ENCODE results near the gene CALHM1. TPM values are rescaled to one million over a fixed set of nuclear protein-coding genes. Genes with fewer than 3 reads are reported as not detected.
"Not testable (repeated sequence)": the region's sequence is repeated elsewhere in the genome, so short reads cannot be mapped to it uniquely, and the experiment has no call there.

CALHM1 gene
- total RNA-seq, 1 experiment from 2014 or later = not detected

GRCh38 chr10:103493916-103494877, 35.5 kb upstream of the CALHM1 start:
- H3K4me3 ChIP-seq = no peak overlapping the region
- H3K36me3 ChIP-seq = no peaks in the 10 kb centered on the region
- H3K9me3 ChIP-seq (replicated peaks) = 0 out of 2 replicates have a peak, but pooled peaks cover 3% of the 10 kb centered on the region
- peaks cover 67% of the 10 kb centered on the region for H3K27me3 ChIP-seq (replicated peaks)
- H3K4me1 ChIP-seq (replicated peaks) = peaks cover 22% of the 10 kb centered on the region
- DNase-seq (ENCODE audit: low read depth in 1 of 2, low spot score in 2 of 2) = no peak
- H3K27ac ChIP-seq = no peak overlapping the region

- 0 out of 2 replicates have a peak, but pooled peaks cover 3% of the 10 kb centered on the region for H3K9me3 ChIP-seq (replicated peaks)
- H3K27me3 ChIP-seq (replicated peaks) = peaks cover 60% of the 10 kb centered on the region
- DNase-seq (ENCODE audit: low read depth in 1 of 2, low spot score in 2 of 2) = no peak
- peaks cover 22% of the 10 kb centered on the region for H3K4me1 ChIP-seq (replicated peaks)
- H3K27ac ChIP-seq = no peak within 1 kb of the TSS
- H3K36me3 ChIP-seq = no peaks in the 10 kb centered on the region
- H3K4me3 ChIP-seq = no peak within 1 kb of the TSS
Observed at GRCh38 chr10:103493362-103493915, 34.7 kb upstream of the CALHM1 start, which contains the start of gene NEURL1. TSS of gene NEURL1 (plus strand) at chr10:103493705. CDS start at chr10:103494388, 683 bp downstream.

- H3K4me1 ChIP-seq (replicated peaks) = peaks cover 22% of the 10 kb centered on the region
- no peaks in the 10 kb centered on the region for H3K36me3 ChIP-seq
- no peak for DNase-seq (ENCODE audit: low read depth in 1 of 2, low spot score in 2 of 2)
- peaks cover 56% of the 10 kb centered on the region for H3K27me3 ChIP-seq (replicated peaks)
- no peak overlapping the region for H3K4me3 ChIP-seq
- H3K9me3 ChIP-seq (replicated peaks) = 0 out of 2 replicates have a peak, but pooled peaks cover 3% of the 10 kb centered on the region
- no peak overlapping the region for H3K27ac ChIP-seq
Observed at GRCh38 chr10:103492655-103493261, 34.1 kb upstream of the CALHM1 start.

GRCh38 chr10:103491729-103492364, 33.1 kb upstream of the CALHM1 start:
- Histone ChIP-seq H3K4me1 (replicated peaks) (peaks cover 22% of the 10 kb centered on the region), H3K27me3 (replicated peaks) (peaks cover 47% of the 10 kb centered on the region), H3K4me3 (no peak overlapping the region), H3K36me3 (no peaks in the 10 kb centered on the region), H3K9me3 (replicated peaks) (0 out of 2 replicates have a peak, but pooled peaks cover 1% of the 10 kb centered on the region), H3K27ac (no peak overlapping the region)
- peak; percentile 58 to 62 for DNase-seq (ENCODE audit: low read depth in 1 of 2, low spot score in 2 of 2)

GRCh38 chr10:103490986-103491314, 32.2 kb upstream of the CALHM1 start:
- Histone ChIP-seq H3K9me3 (replicated peaks) (no peaks in the 10 kb centered on the region), H3K36me3 (no peaks in the 10 kb centered on the region), H3K4me3 (no peak overlapping the region), H3K4me1 (replicated peaks) (peaks cover 22% of the 10 kb centered on the region), H3K27me3 (replicated peaks) (peaks cover 44% of the 10 kb centered on the region), H3K27ac (no peak overlapping the region)
- DNase-seq (ENCODE audit: low read depth in 1 of 2, low spot score in 2 of 2) = no peak

GRCh38 chr10:103487410-103487708, 28.7 kb upstream of the CALHM1 start:
- Histone ChIP-seq H3K27ac (no peak overlapping the region), H3K36me3 (no peaks in the 10 kb centered on the region), H3K9me3 (replicated peaks) (no peaks in the 10 kb centered on the region), H3K4me1 (replicated peaks) (peaks cover 8% of the 10 kb centered on the region), H3K4me3 (no peak overlapping the region), H3K27me3 (replicated peaks) (peaks cover 8% of the 10 kb centered on the region; the same call in 1 of the 2 replicates)
- no peak for DNase-seq (ENCODE audit: low read depth in 1 of 2, low spot score in 2 of 2)

- not testable (repeated sequence) for H3K9me3 ChIP-seq (replicated peaks); H3K4me1 ChIP-seq (replicated peaks); H3K27me3 ChIP-seq (replicated peaks); H3K27ac ChIP-seq; DNase-seq (ENCODE audit: low read depth in 1 of 2, low spot score in 2 of 2); H3K4me3 ChIP-seq; H3K36me3 ChIP-seq
Observed at GRCh38 chr10:103486635-103487409, 28.1 kb upstream of the CALHM1 start.

- Histone ChIP-seq H3K27ac (no peak overlapping the region), H3K4me3 (no peak overlapping the region), H3K4me1 (replicated peaks) (peaks cover 5% of the 10 kb centered on the region), H3K36me3 (no peaks in the 10 kb centered on the region), H3K27me3 (replicated peaks) (peaks cover 6% of the 10 kb centered on the region; the same call in 1 of the 2 replicates), H3K9me3 (replicated peaks) (no peaks in the 10 kb centered on the region)
- no peak for DNase-seq (ENCODE audit: low read depth in 1 of 2, low spot score in 2 of 2)
Observed at GRCh38 chr10:103481974-103482531, 23.4 kb upstream of the CALHM1 start.

- no peaks in the 10 kb centered on the region for H3K36me3 ChIP-seq
- no peaks in the 10 kb centered on the region for H3K27me3 ChIP-seq (replicated peaks)
- H3K27ac ChIP-seq = no peak overlapping the region
- peaks cover 5% of the 10 kb centered on the region for H3K4me1 ChIP-seq (replicated peaks)
- DNase-seq (ENCODE audit: low read depth in 1 of 2, low spot score in 2 of 2) = no peak
- no peaks in the 10 kb centered on the region for H3K9me3 ChIP-seq (replicated peaks)
- no peak overlapping the region for H3K4me3 ChIP-seq
Observed at GRCh38 chr10:103480521-103480920, 21.8 kb upstream of the CALHM1 start.

- no peaks in the 10 kb centered on the region for H3K36me3 ChIP-seq
- H3K4me1 ChIP-seq (replicated peaks) = peaks cover 5% of the 10 kb centered on the region
- no peak for DNase-seq (ENCODE audit: low read depth in 1 of 2, low spot score in 2 of 2)
- no peaks in the 10 kb centered on the region for H3K9me3 ChIP-seq (replicated peaks)
- H3K27me3 ChIP-seq (replicated peaks) = no peaks in the 10 kb centered on the region
- H3K27ac ChIP-seq = no peak within 1 kb of the TSS
- no peak within 1 kb of the TSS for H3K4me3 ChIP-seq
Observed at GRCh38 chr10:103479135-103479534, 20.4 kb upstream of the CALHM1 start, which contains the start of gene CALHM3. TSS of gene CALHM3 (minus strand) at chr10:103479240. CDS start at chr10:103479032, 208 bp downstream.

- Histone ChIP-seq H3K4me3 (no peak overlapping the region), H3K9me3 (replicated peaks) (no peaks in the 10 kb centered on the region), H3K27ac (no peak overlapping the region), H3K4me1 (replicated peaks) (peaks cover 5% of the 10 kb centered on the region), H3K36me3 (no peaks in the 10 kb centered on the region), H3K27me3 (replicated peaks) (no peaks in the 10 kb centered on the region)
- no peak for DNase-seq (ENCODE audit: low read depth in 1 of 2, low spot score in 2 of 2)
Observed at GRCh38 chr10:103478671-103479070, 20.0 kb upstream of the CALHM1 start.

- H3K9me3 ChIP-seq (replicated peaks) = no peaks in the 10 kb centered on the region
- DNase-seq (ENCODE audit: low read depth in 1 of 2, low spot score in 2 of 2) = no peak
- no peaks in the 10 kb centered on the region for H3K36me3 ChIP-seq
- H3K4me1 ChIP-seq (replicated peaks) = peaks cover 12% of the 10 kb centered on the region
- no peak overlapping the region for H3K27ac ChIP-seq
- no peak overlapping the region for H3K4me3 ChIP-seq
- H3K27me3 ChIP-seq (replicated peaks) = no peaks in the 10 kb centered on the region
Observed at GRCh38 chr10:103476046-103476768, 17.5 kb upstream of the CALHM1 start.
